IPS-NIHi7 (cell line): ENCODE measurements around the gene RTCB.

Source experiments
- DNase-seq: peaks from one replicate; pipeline ENCODE4 v3.0.0; 2012; ENCODE audit warnings: mixed read lengths; ENCODE audit errors: extremely low spot score

The RTCB gene

DNA sequence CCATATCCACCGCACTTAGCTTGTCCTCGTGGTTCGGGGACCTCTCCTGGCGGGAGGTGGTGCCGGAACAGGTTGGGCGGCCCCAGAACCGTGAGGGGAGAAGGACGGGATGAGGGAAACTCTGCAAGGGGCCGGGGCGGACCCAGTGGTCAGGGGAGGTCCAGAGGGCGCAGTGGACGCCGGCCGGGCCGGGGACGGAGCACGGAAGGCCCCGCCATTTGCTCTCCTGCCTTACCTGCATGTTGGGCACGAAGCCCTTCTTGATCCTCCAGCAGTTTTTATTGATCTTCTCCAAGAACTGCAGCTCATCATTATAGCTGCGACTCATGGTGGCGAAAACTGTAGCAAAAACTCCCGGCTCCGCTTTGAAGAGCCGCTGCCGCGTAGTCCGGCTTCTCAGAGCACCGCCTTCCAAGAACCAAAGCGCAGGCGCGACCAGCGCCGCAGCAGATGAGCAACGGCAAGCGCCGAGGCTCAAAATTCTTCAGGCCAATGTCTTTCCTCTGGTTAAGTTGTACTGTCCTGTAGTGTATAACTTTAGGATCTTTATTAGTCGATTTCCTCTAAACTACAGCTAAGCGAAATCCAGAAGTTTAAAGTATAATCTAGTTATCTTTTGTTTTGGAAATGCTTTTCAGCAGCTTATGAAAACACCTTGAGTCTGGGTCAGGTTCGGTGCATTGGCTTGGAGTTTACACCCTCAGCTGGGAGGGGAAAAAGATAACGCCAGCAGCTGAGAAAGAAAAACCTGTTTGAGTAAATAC, at the start of gene RTCB:
TSS of gene RTCB (minus strand) at position 419 of the 764 bp plus-strand sequence. CDS start at position 328, 91 bp downstream.
- peak; percentile 87 for DNase-seq

DNA sequence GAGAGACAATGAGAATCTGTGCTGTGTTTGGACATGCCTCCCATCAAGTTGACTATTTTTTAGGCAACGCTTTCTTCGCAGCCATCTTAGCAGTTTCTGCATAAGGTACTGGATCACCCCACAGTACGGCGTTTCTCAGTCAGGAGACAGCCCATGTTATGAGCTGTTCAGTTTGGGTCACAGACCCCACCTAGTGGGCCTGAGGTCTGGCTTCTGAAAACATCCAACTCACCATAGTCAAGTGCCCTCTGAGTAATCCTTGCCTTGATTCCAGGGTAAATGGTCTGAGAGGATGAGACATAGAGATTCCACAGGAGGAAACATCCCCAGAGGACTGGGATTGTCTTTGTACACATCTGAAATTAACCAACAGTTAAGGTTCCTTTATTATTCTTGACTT, 45.0 kb upstream of the RTCB start:
- no peak for DNase-seq

DNA sequence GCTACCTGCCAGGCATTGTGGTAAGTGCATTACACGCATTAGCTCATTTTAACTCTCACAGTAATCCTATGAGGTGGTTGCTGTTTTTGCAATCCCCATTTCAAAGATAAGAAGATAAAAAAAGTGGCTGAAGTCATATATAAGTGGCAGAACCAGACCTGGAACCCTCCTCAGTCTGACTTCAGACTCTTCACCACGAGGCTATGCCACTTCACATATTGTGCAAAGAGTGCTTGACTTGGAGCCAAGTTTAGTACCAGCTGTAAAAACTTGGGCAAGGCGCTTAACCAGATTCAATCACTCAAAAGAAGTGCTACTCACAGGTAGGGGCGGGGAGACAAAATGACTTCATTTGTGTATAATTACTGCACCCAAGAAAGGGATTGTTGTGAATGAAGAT, 36.9 kb upstream of the RTCB start:
- no peak for DNase-seq

DNA sequence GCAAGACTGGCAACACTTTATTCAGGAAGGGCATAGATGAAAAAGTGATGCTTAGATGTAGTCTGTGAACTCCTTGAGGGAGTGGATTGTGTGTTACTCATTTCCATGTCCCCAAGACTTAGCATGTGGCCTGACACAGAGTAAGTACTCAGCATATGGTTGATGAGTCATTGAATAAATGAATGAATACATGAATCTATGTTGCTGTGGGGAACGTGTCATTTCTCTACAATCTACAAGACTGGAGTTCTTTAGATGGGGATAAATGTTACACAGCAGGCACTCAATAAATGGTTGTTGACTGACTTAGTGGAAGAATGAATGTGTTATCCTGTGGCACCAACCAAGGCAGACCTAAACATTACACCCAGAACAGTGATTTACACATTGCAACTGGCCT, 34.3 kb upstream of the RTCB start:
- no peak for DNase-seq

- peak; percentile 35 for DNase-seq
These were observed 32.0 kb upstream of the RTCB start for GRCh38 chr22:32444068-32444467.

- DNase-seq: no peak
These were observed 18.3 kb upstream of the RTCB start for GRCh38 chr22:32430352-32430751.

- no peak for DNase-seq
These were observed 14.8 kb upstream of the RTCB start for GRCh38 chr22:32426881-32427280.

GRCh38 chr22:32423664-32424063, 11.6 kb upstream of the RTCB start:
- DNase-seq: no peak

DNA sequence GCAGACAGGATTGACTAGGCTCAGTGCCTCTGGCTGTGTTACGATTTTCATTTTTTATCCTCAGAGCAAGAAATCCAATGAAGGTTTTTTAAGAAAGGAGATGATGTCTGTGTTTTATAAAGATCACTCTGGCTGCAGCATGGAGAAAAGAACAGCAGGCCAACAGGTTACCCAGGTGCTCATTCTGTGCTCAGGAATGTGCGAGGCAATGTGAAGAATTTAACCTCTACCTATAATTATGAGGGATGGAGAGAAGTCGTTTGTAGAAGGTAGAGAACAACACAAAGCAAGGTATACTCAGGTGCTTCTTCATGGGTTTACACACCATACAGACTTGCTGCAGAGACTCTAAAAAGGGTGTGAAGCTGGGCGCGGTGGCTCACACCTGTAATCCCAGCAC, 10.0 kb upstream of the RTCB start:
- DNase-seq: no peak

DNA sequence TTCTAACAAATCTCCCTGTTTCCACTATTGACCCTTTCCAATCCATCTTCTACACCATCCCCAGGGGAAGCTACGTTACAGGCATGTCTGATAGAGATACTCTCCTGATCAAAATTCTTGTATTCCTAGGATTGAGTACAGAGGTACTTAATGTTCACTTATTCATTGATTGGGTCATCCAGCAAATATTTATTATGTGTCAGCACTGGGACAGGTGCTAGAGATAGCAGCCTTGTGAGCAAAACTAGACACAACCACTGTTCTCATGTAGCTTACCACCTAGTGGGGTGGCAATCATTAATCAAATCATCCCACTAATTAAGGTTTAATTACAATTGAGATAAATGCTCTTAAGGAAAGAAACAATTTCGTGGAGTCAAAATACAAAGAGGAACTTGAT, 9.4 kb upstream of the RTCB start:
- DNase-seq: no peak

GRCh38 chr22:32417906-32418305, 5.9 kb upstream of the RTCB start:
- no peak for DNase-seq

GRCh38 chr22:32416556-32417085, 4.6 kb upstream of the RTCB start:
- no peak for DNase-seq

DNA sequence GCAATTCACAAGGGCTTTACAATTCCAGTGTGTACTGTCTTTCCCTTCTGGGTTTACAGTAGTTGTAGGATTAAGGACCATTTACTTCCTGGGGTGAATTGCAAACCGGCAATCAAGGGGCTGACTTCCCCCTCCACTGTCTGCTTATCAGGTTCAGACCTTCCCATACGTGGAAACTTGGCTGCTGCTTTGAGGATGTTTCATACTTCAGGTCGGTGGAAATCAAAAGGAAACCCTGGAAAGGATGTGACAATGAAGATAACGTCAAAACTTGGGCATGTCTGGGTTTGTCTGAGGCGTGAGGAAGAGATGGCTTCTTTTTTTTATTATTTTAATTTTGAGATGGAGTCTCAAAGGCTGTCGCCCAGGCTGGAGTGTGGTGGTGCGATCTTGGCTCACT, 2.1 kb upstream of the RTCB start:
- no peak for DNase-seq

DNA sequence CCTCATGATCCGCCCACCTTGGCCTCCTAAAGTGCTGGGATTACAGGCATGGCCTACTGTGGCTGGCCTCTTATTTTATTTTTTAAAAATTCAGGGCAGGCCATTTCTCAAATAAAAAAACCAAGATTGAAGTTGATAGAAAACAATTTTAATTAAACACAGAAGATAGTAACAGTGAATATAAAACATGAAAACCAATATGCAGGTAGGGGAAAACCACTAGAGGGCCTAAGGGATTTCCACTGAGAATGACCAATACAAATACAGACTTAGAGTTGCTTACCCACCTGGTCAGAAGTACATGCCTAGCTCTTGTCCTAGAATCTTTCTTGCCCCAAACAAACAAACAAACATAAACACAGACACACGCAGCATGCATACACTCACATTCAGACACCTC, 1.7 kb upstream of the RTCB start:
- DNase-seq: peak; percentile 31

GRCh38 chr22:32411402-32411801, 645 bp downstream of the RTCB start:
- DNase-seq: peak; percentile 19

DNA sequence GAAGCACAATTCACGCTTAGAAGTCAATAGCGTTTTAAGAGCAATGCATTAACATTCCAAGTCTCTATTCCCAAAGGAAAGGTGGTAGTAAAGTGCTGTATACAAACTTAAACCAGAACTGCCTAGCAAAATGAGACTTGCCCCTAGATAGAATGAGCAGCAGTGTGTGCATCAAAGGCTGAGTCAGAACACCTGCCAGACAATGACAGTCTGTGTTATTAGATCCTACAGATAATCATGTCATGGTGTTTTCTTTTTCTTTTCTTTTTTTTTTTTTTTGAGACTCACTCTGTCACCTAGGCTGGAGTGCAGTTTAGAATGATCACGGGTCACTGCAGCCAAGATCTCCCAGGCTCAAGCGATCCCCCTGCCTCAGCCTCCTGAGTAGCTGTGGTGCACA, 1.6 kb downstream of the RTCB start:
- DNase-seq: no peak

GRCh38 chr22:32409977-32410376, 2.1 kb downstream of the RTCB start:
- no peak for DNase-seq

DNA sequence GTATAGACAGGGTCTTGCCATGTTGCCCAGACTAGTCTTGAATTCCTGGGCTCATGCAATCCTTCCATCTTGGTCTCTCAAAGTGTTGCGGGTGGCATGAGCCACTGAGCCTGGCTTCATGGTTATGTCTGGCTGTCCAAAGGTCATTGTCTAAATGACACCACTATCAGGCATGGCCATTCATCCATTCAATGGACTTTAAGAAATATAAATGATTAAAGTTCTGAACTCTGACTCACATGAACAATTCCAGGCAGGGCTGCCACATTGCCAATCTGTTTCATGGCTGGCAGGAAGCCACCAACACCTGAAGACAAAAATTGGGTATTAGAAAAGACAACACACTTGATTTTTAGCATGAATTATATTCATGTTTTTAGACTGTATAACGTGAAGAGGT, 4.1 kb downstream of the RTCB start:
- no peak for DNase-seq

- DNase-seq: no peak
These were observed 4.7 kb downstream of the RTCB start for GRCh38 chr22:32407312-32407711.

DNA sequence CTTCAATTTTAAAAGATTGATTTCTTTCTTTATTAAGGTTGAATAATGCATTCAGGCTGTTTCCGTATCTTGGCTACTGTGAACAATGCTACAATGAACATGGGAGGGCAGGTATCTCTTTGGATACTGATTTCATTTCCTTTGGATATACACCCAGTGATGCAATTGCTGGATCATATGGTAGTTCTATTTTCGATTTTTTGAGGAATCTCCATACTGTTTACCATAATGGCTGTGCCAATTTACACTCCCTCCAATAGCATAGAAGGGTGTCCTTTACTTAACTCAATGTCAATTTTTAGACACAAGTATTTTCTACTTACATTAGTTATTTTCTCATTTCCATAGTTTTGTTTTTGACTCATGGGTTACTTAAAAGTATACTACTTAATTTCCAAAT, 8.0 kb downstream of the RTCB start:
- DNase-seq: no peak

- DNase-seq: no peak
These were observed 10.6 kb downstream of the RTCB start for GRCh38 chr22:32401486-32401885.

DNA sequence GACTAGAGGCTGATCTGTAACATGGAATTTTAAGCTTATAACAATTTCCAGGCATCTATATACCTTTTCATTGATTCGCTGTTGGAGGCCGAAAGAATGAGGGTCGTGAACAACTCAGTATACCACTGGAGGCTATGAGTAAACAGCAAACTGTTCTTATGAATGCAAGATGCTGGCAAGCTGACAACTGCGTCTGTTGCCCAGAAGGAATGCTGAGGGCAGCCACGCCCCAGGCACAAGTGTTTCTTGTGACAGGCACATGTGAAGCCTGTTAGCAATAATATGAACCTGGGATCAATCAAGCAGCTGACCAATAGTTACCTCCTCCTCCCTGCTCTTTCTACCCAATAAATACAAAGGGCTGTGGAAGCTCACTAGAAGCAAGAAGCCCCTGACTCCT, 15.3 kb downstream of the RTCB start:
- DNase-seq: no peak

DNA sequence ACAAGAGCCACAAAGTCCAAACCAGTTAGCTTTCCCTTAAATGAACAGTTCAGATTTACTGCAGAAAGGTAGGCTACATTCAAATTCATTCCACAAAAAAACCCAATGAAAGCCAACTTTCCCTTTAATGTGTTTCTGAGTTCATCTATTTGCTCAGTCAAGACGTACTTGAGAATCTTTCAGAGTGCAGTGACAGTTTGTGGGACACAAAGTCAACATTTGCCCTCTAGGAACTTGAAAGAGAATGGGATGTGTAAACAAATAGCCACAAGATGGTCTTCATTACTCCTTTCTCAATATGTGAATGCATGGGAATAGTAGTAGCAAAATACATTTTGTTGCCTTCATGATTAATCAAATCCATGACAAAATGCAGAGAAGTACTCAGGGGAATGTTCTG, 15.8 kb downstream of the RTCB start:
- no peak for DNase-seq

- no peak for DNase-seq
These were observed 16.9 kb downstream of the RTCB start for GRCh38 chr22:32395107-32395506.
